GM19438 (cell line): Measurements from ENCODE around the gene NT5E.
A peak's percentile ranks its signal among the peaks of the same experiment; 100 is the strongest.
"Not testable (repeated sequence)": the region's sequence is repeated elsewhere in the genome, so short reads cannot be mapped to it uniquely, and the experiment has no call there.

Experiments used
- ATAC-seq: cut with Tn5 transposase; IDR thresholded peaks from one replicate; pipeline ENCODE4 v1.9.1; 2021; ENCODE audit warnings: low read depth; ENCODE audit not compliant: unreplicated experiment

Gene NT5E

DNA sequence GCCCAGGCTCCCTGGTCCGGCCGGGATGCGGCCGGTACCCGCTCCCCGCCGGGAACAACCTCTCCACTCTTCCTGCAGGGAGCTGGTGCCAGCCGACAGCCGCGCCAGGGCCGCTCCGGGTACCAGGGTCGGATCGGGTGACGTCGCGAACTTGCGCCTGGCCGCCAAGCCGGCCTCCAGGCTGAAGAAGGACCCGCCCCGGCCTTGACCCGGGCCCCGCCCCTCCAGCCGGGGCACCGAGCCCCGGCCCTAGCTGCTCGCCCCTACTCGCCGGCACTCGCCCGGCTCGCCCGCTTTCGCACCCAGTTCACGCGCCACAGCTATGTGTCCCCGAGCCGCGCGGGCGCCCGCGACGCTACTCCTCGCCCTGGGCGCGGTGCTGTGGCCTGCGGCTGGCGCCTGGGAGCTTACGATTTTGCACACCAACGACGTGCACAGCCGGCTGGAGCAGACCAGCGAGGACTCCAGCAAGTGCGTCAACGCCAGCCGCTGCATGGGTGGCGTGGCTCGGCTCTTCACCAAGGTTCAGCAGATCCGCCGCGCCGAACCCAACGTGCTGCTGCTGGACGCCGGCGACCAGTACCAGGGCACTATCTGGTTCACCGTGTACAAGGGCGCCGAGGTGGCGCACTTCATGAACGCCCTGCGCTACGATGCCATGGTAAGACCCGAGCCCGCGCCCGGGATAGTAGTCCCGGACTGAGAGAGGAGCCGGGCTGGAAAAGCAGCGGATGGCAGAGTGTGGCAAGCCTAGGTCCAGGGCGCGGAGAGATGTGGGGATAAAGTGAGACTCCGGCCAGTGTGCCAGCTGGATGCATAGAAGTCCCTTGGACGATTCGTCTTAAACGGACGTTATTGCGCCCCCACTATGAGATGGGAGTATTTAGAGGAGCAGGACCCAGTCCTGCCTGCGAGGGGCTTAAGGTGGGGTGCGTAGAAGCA lies at the start of gene NT5E:
TSS of gene NT5E (plus strand) at position 266 of the 942 bp plus-strand sequence. CDS start at position 323, 57 bp downstream.
- ATAC-seq = peak; percentile 80

DNA sequence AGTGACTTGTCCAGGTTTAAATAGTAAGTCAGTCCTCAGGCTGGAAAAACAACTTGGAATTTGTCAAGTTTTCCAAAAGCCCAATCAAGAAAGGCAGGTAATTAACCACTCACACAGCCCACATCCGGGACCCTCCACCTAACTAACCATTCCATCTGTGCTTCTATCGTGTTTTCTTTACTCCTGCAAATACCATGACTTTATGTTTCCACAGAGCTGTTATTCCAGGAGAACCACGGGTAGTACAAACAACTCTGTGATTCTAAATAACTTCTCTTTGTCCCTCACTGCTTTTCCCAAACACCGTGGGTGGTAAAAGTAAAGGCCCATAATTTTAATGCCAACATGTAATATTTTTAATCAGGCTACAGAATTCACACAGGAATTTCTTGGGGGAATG lies 49.6 kb upstream of the NT5E start:
- no peak for ATAC-seq

- ATAC-seq = no peak
Measured at GRCh38 chr6:85401186-85402021, 48.5 kb upstream of the NT5E start.

DNA sequence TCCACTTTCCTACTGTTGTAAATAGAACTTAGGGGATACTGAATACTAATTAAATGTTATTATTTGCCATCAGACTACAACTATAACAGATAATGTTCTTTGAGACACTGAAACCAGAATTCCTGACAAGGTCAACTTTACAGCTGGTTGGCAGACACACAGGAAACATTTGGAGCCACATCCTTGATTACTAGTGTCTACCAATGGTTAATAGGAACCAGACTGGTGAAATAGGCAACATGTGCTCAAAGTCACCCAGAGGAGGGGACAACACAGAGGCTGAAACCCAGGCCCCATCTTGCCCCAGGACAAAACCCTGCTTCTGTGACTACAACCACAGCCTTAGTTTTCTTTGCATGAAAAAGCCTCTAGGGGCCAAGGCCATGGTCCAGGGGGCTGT lies 47.8 kb upstream of the NT5E start:
- no peak for ATAC-seq

DNA sequence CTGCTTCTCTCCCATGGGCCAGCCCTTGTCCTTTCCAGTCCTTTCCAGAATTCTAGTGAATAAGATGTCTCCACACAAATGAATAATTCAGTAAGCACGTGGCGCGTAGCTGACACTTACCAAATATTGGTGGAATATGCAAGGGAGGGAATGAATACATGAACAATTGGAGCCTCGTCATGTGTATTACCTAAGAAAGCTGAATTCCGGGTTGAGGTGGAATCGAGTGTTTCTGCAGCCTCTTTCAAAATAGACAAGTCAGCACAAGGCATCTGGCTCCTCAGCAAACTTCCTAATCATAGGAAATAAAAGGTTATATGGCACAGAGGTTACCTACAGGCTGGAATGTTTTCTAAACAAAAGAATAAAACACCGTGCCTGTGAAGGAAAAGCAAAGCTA lies 47.0 kb upstream of the NT5E start:
- no peak for ATAC-seq

DNA sequence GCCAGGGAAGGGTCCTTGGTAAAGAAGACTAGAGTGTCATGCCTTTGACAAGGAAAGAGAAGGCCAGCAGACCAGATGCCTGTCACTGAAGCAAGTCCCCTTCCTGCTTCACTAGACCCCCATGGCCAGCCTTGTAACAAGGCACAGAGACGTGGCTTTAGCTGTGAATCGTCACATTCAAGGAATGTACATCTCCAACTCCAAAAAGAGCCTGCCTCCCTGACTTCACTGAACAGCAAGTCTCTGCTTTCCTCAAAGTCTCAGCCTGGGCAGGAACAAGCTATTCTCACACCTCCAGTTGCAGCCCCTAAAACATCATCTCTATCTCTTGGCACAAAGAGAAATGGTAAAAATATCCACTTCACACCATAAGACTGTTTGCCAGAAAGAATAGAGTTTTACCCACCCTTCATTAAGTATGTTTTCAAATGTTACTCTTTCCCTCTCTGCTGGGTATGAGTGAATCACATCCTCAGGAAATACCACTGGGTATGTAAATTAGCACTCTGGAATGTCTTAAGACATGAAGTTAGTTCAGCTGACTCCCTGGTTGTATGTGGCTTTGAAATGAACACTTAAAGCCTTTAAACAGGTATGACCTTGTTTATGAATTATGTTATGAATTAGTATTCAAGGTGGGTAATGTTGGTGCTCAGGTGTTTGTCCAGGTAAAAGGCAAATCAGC lies 46.4 kb upstream of the NT5E start:
- ATAC-seq = no peak

GRCh38 chr6:85404016-85404563 lies 45.8 kb upstream of the NT5E start:
- not testable (repeated sequence) for ATAC-seq

- peak; percentile 20 for ATAC-seq
Measured at GRCh38 chr6:85404564-85405174, 45.2 kb upstream of the NT5E start.

- peak; percentile 78 for ATAC-seq
Measured at GRCh38 chr6:85405175-85405852, 44.6 kb upstream of the NT5E start.

GRCh38 chr6:85405853-85406198 lies 44.1 kb upstream of the NT5E start:
- ATAC-seq = no peak

GRCh38 chr6:85406641-85407075 lies 43.2 kb upstream of the NT5E start:
- no peak for ATAC-seq

- ATAC-seq = no peak
Measured at GRCh38 chr6:85408039-85408438, 41.8 kb upstream of the NT5E start.

- ATAC-seq = no peak
Measured at GRCh38 chr6:85412911-85413430, 36.9 kb upstream of the NT5E start.

- ATAC-seq = no peak
Measured at GRCh38 chr6:85416049-85416448, 33.8 kb upstream of the NT5E start.

DNA sequence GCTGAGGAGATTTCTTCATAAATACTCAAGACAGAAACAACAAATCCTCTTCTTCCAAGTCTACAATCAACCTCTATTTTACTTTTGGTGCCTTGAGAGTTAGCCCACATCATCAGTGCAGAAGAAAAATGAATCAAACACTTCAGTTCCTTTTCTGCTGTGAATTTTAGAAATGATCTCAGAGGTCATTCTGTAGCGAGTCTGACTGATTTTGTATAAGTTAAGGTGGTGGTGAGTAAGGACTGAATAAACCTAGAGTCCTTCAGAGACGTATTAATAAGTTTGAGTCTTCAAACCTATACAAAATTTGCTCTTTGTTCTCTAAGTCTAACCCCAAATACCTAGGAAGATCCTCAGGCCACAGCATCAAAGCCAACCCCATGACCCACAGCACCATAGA lies 33.1 kb upstream of the NT5E start:
- ATAC-seq = no peak

GRCh38 chr6:85417336-85417735 lies 32.5 kb upstream of the NT5E start:
- no peak for ATAC-seq

- ATAC-seq = no peak
Measured at GRCh38 chr6:85418059-85418458, 31.8 kb upstream of the NT5E start.

DNA sequence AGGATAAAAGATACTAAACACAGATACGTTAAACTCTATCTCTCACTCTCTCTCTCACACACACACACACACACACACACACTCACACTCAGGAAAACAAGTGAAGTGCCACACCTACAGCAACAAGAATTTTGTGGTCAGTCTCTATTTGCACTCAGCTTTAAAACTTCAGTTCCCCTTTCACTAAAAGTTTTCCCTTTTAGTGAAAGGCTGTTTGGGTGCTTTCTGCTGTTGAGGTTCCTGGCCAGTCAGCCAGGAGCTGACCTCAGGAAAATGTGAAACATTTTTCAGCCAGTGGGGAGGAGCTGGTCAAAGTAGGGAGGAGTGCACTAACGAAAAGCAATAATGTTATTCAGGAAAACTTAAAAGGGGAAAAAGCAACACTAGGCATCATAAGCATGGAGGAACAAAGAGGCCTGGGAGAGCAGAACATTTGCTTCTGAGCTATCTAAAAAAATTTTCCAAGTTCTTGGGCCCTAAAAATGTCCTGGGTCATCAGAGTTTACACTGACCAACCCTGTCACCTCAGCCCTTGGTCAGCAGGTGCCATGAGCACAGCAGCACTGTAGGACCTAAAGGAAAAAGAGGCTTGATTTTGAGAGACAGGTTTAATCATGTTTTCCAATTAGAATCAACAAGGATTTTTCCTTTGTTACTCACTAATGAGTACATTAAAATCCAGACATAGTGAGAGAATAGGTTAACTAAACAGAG lies 30.7 kb upstream of the NT5E start:
- ATAC-seq = peak; percentile 73

DNA sequence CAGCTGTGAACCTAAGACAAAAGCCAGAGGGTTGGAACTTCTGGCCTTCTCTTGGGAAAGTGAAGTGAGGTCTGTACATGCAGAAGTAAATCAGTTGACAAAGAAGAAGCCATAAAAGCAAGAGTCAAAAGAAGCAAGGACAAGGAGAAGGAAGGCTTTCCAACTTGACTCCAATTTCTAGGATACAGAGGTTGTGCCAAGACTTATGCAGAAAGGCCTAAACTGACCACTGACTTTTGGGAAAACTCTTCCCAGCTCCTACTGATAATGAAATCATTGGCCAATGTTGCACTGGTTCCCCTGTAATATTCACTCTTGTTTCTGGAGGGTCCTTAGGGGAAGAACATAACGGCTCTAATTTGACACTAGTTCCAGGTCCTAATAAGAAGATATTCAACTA lies 29.3 kb upstream of the NT5E start:
- no peak for ATAC-seq
